Right ventricle myocardium inferior (tissue), 1 donor: ENCODE measurements around the gene HTR1D. TPM values are rescaled to one million over a fixed set of nuclear protein-coding genes. Genes with fewer than 3 reads are reported as not detected.
"Not testable (repeated sequence)": the region's sequence is repeated elsewhere in the genome, so short reads cannot be mapped to it uniquely, and the experiment has no call there.

Experiments
- ATAC-seq: fragments of 200-7000 bp; cut with Tn5 transposase; one replicate; pipeline ENCODE4 v1.9.1; 2020; ENCODE audit warnings: mild to moderate bottlenecking, moderate library complexity
- DNase-seq: peaks from one replicate; pipeline ENCODE4 v3.0.0; 2021; ENCODE audit errors: missing footprints
- intact Hi-C: fragments of 100-400 bp; cut with DNase I; formaldehyde crosslinking; loops from one replicate; pipeline ENCODE4 v1.11.0; 2022
- total RNA-seq: library from RNA; stranded (reverse); fragmentation: NEBNext Ultra II Directional; extraction: Animal tissue kit (Norgen Biotek cat#: 25700); gene quantifications from one replicate; pipeline ENCODE4 v1.2.1, GENCODE V29; 2021
- donor health status: DM: no; HTN: yes; CAD: no; lungs with severe emphysema.

The HTR1D gene
- total RNA-seq, 1 donor from 2014 or later = 0.11 TPM

GRCh38 chr1:23193391-23194118 is 23.7 kb downstream of the HTR1D start:
- intact Hi-C loops = no loop called here
- no peak for DNase-seq
- ATAC-seq = no peak

GRCh38 chr1:23191199-23191598 is 26.1 kb downstream of the HTR1D start:
- DNase-seq = no peak
- intact Hi-C loops = no loop called here
- no peak for ATAC-seq

- intact Hi-C loops, ATAC-seq, DNase-seq: not testable (repeated sequence)
Measured at GRCh38 chr1:23188936-23189452, 28.3 kb downstream of the HTR1D start.

- intact Hi-C loops = no loop called here
- ATAC-seq = no peak
- DNase-seq = no peak
Measured at GRCh38 chr1:23188434-23188884, 28.8 kb downstream of the HTR1D start.

GRCh38 chr1:23187637-23188036 is 29.7 kb downstream of the HTR1D start:
- no peak for ATAC-seq
- no peak for DNase-seq
- intact Hi-C loops = no loop called here

- intact Hi-C loops = loop anchor here (2.0 kb wide), 1 partner anchor 209 kb away; no protein-coding TSS in a partner anchor
- ATAC-seq = no peak
Measured at GRCh38 chr1:23185381-23185780, 31.9 kb downstream of the HTR1D start.

GRCh38 chr1:23184212-23184934 is 32.9 kb downstream of the HTR1D start:
- no peak for ATAC-seq
- intact Hi-C loops = loop anchor here (1.0 to 2.0 kb wide), 2 partner anchors 86 to 208 kb away; no protein-coding TSS in a partner anchor
- no peak for DNase-seq

More at GRCh38 chr1:23185381-23185780, 31.9 kb downstream of the HTR1D start:
- DNase-seq = no peak

- ATAC-seq (no peak), DNase-seq (no peak)
- intact Hi-C loops = no loop called here
Measured at GRCh38 chr1:23179862-23180261, 37.4 kb downstream of the HTR1D start.

- intact Hi-C loops = no loop called here
- ATAC-seq (no peak), DNase-seq (no peak)
Measured at GRCh38 chr1:23178950-23179349, 38.4 kb downstream of the HTR1D start.

GRCh38 chr1:23178414-23178813 is 38.9 kb downstream of the HTR1D start:
- ATAC-seq (peak; percentile 19), DNase-seq (no peak)
- intact Hi-C loops = no loop called here

- peak; percentile 94 for ATAC-seq
- intact Hi-C loops = no loop called here
Measured at GRCh38 chr1:23177438-23178380, 39.6 kb downstream of the HTR1D start.

GRCh38 chr1:23177031-23177430 is 40.3 kb downstream of the HTR1D start:
- DNase-seq = no peak
- no peak for ATAC-seq
- intact Hi-C loops = no loop called here

More at GRCh38 chr1:23177438-23178380, 39.6 kb downstream of the HTR1D start:
- peak; percentile 89 for DNase-seq

GRCh38 chr1:23174426-23175110 is 42.7 kb downstream of the HTR1D start:
- intact Hi-C loops = no loop called here

GRCh38 chr1:23171181-23171755 is 46.0 kb downstream of the HTR1D start:
- ATAC-seq (no peak), DNase-seq (no peak)
- intact Hi-C loops = no loop called here

More at GRCh38 chr1:23174426-23175110, 42.7 kb downstream of the HTR1D start:
- DNase-seq = no peak
- no peak for ATAC-seq

- peak; percentile 79 for DNase-seq
- intact Hi-C loops = loop anchor here (5.0 kb wide), 1 partner anchor 48 kb away; no protein-coding TSS in a partner anchor
- peak; percentile 77 for ATAC-seq
Measured at GRCh38 chr1:23169727-23170335, 47.5 kb downstream of the HTR1D start.

- intact Hi-C loops = loop anchor here (5.0 kb wide), 1 partner anchor 47 kb away; no protein-coding TSS in a partner anchor
- ATAC-seq (no peak), DNase-seq (no peak)
Measured at GRCh38 chr1:23169195-23169575, 48.1 kb downstream of the HTR1D start.
